Uterus (tissue), 2 donors: ENCODE measurements around the gene SERPINA4.

ENCODE experiments used
- POLR2A ChIP-seq, 2 donors: fragments of 450-650 bp; IDR thresholded peaks; one replicate each; pipeline ENCODE4 v1.6.1; 2016; ENCODE audit warnings: antibody characterized with exemption in 2 of 2, mild to moderate bottlenecking in 1 of 2, moderate library complexity in 1 of 2
- TF ChIP-seq, protein P1 (sequence below), 4 experiments: fragments of 200-600 bp in 2 of 4; fragments of 450-650 bp in 2 of 4; sonication (generic) in 2 of 4; IDR thresholded peaks; one replicate each; pipeline ENCODE4 v1.5.1; 2016 to 2019; ENCODE audit warnings: antibody characterized with exemption in 4 of 4, mild to moderate bottlenecking in 2 of 4, moderate library complexity in 1 of 4

DNA sequence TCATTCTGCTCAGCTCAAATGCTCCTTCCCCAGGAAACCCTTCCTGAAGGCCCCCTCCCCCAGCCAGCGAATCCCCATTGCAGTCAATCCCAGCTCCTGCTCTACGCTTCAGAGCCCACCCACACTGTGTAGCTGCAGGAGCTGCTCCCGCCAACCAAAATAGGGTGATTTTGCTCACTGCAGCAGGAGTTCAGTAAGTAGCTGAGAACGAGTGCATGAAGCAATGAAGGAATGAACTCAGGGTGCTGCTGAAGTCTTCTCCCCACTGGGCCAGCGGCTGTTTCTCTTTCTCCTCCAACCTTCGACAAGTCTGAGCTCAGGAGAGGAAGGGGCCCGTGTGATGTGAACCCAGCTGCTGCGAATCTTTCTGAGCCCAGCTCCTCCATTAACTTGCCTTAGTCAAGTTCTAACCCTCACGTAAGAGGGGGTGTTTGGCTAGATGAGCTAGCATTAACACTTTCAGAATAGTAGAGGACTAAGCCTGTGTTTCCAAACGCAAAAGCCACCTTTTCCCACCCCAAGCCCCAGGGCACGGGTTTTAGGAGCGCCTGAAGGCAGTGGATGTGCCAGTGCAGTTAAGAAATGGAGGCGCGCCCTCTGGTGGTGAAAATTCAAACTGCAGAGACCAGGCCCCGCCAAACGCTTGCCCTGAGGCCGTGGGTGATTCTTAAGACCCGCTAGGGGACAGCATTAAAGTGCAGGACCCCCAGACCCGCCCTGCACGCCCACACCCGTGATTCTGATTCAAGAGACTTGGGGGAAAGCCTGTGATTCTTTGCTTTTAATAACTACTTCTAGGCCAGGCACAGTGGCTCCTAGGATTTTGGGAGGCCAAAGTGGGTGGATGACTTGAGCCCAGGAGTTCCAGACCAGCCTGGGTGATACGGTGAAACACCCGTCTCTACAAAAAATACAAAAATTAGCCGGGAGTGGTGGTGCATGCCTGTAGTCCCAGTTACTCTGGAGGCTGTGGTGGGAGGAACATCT is 11.9 kb upstream of the SERPINA4 start:
- TF ChIP-seq POLR2A (IDR thresholded peaks at IDR 0.05), result no peak
- TF ChIP-seq, protein P1, sequence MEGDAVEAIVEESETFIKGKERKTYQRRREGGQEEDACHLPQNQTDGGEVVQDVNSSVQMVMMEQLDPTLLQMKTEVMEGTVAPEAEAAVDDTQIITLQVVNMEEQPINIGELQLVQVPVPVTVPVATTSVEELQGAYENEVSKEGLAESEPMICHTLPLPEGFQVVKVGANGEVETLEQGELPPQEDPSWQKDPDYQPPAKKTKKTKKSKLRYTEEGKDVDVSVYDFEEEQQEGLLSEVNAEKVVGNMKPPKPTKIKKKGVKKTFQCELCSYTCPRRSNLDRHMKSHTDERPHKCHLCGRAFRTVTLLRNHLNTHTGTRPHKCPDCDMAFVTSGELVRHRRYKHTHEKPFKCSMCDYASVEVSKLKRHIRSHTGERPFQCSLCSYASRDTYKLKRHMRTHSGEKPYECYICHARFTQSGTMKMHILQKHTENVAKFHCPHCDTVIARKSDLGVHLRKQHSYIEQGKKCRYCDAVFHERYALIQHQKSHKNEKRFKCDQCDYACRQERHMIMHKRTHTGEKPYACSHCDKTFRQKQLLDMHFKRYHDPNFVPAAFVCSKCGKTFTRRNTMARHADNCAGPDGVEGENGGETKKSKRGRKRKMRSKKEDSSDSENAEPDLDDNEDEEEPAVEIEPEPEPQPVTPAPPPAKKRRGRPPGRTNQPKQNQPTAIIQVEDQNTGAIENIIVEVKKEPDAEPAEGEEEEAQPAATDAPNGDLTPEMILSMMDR (IDR thresholded peaks at IDR 0.05), result peak; percentile 33 to 64 (median 51)
